Activated gamma-delta T cell treated with anti-CD3 and anti-CD28 coated beads, Interleukin-2, amount 50 U/mL, for 16 hours (primary cell): ENCODE measurements around the gene UROD.
"Not testable (repeated sequence)": the region's sequence is repeated elsewhere in the genome, so short reads cannot be mapped to it uniquely, and the experiment has no call there.

Experiments used
- DNase-seq: peaks from one replicate; pipeline ENCODE4 v3.0.0-alpha.2; 2020; ENCODE audit warnings: low read depth

UROD gene

DNA sequence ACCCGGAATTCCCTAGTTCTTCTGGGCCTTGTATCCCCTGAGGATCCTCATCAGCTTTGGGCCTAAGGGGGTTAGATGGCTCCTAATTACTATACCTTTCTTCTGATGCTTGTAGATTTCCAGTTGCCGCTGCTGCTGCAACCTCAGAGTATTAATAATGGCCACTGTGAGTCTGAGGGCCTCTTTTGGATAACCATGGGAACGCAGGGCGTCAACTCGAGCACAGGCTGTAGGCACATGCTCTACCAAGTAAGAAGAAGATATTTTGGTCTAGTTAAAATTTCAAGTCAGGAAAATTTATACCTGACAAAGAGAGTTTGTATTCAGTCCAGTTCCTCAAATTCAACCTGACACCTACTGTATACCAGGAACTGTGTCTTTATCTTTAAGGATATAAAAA, 28.2 kb downstream of the UROD start:
- DNase-seq, result no peak

DNA sequence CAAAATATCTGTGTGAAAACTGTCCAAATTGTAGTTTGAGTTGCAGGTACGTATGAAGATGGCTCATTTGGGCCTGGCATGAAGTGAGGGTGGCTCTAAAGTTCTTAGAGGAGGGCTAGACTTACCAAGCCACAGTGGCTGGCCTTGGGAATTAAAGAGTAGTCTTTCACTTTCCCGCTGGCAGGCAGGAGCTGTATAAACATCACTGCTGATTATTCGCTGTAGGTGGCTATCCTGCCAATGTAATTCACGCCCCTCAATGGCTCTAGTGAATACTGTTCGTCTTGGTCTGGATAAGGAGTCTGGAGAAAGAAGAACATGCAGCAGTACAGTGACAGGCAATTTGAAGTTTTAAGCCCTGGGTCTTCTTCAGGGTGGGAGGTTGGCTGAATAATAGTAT, 31.0 kb downstream of the UROD start:
- no peak for DNase-seq

DNA sequence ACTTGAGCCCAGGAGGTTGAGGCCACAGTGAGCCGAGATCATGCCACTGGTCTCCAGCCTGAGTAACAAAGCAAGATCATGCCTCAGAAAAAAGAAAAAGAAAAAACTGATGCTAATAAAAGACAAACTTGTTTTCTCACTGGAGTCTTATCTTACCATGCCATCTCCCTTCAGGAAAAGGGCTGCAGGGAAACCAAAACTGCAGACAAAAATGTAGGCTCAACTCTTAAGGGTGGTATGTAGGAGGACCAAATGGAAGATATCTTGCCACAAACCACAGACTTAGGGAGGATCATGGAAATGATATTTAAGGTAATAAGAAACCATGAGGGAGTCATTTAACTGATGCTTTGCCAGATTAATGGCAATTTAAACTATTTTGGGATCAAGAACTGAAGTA, 32.9 kb downstream of the UROD start:
- DNase-seq, result no peak

DNA sequence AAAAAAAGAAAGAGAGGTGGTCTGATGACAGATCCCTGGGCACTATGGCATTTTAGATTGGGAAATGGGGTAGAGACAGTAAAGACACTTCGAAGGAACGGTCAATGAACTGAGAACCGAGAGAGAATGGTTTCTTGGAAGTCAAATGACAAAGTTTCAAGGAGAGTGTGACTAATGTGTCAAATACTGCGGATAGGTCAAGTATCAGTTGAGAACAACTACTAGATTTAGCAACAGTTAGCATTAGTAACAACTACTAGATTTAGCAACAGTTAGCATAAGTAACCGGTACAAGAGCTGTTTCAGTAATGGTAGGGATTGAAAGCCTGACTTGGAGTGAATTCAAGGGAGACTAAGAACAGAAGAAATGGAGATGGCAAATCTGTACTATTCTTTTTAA, 35.0 kb downstream of the UROD start:
- DNase-seq, result no peak

DNA sequence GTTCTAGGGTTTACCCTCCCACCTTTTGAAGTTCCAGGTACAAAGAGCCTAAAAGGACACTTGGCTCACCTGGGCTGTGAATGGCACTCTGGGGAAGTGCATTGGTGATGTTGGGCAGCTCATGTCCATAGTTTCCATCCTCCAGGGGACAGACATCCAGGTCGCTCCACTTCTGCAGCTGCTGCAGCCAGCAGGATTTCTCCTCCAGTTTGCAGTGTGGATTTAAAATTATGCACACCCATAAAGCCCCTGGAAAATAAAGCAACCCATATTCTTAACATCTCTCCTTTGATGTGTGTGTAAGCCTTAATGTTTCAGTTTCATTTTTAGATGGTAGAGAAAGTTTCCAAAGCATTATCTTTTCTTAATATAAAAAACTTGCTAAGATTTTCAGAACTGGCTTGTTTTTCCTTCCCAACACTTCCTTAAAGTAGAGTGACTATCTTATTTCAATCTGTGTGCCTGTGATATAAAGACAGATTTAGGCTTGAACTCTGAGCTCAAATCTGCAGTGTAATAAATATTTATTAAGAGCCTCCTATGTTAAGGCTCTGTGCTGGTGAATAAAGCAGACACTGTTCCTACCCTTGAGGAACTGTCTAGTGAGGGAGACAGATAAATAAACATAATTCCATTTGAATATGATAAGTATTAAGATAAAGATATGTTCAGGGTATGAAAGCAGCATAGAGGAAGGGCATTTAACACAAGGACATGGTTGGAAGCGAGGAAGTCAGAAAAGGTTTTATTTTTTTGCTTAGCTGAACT, 39.1 kb downstream of the UROD start:
- DNase-seq, result no peak

DNA sequence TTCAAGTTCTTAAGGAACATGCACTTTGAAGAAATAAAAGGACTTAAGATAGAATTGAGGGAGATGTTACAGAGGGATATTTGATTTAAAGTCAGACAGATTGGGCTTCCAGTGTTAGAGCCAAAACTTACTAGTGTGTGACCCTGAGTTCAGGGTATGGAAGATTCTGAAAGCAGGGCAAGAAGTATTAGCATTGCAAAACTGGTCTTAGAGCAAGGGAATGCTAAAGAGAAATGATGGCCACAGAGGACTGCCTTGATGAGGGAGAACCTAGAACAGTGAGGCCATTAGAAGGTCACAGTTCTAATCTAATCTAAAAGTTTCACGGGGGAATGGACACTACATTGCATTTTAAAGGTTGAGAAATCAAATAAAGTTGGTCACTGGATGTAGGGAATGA, 45.5 kb downstream of the UROD start:
- DNase-seq, result no peak

DNA sequence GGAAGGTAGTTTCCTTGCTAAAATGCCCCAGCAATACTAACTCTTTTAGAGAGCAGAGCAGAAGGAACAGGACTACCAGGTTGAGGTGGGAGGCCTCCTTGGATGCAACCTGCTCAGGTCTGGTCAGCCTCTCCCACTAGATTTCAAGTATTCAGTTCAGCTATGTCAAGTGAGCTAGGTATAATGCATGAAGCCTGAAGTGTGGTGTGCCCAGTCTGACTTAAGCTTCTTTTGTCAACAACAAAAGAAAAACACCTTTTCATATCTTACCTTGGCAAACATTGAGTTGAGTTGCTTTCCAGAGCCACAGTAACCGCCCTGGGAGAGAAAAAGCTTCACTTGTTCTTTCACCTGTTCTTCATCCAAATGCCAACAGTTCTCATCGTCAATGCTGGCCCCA, 47.8 kb downstream of the UROD start:
- DNase-seq, result no peak

DNA sequence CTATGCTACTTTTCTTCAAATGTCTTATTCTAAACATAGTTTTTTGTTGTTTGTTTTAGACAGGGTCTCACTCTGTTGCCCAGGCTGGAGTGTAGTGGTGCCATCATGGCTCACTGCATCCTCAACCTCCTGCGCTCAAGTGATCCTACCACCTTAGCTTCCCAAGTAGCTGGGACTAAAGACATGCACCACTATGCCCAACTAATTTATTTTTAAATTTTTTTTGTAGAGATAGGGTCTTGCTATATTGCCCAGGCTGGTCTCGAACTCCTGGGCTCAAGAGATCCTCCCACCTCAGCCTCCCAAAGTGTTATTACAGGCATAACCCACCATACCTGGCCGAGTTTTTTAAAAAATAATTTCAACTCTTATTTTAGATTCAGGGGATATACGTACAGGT, 50.4 kb downstream of the UROD start:
- not testable (repeated sequence) for DNase-seq

DNA sequence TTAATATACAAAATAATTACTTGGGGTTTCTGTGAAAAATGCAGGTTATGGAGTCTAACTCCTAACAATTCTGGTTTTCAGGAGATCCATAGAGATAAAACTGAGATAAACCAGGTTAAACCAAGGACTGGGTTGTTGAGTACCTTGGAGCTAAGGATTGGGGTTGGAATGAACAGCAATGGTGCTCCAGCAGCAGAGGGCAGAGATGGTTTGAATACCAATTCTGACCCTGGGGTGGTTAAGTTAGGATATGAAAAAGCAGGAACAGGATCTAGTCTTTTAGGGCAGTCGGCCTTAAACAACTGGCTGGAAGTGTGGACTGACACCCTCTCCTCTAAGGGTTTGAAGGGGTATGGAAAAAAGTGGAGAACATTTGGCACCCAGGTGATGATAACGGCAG, 53.0 kb downstream of the UROD start:
- DNase-seq, result no peak
